ENCODE data around the gene MRPL23.

MRPL23 gene

DNA sequence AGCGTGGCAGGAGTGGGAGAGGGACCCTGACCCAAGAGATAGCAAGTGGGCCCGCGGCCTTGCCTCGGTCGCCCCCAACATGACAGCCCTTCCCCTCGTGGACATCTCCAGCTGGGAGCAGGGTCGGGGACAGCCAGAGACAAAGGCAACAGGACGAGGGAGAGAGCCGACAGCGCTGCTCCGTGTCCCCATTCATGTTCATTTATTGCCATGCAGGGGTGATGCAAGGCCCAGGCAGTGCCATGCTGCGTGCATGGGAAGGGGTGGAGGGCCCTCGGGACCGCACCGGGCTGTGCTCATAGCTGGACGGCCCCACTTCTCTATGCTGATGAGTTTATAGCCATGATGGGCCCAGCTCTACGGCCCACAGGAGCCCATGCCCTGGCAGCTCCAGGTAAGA is 12.7 kb downstream of the MRPL23 start:
- DNase-seq: no peak

DNA sequence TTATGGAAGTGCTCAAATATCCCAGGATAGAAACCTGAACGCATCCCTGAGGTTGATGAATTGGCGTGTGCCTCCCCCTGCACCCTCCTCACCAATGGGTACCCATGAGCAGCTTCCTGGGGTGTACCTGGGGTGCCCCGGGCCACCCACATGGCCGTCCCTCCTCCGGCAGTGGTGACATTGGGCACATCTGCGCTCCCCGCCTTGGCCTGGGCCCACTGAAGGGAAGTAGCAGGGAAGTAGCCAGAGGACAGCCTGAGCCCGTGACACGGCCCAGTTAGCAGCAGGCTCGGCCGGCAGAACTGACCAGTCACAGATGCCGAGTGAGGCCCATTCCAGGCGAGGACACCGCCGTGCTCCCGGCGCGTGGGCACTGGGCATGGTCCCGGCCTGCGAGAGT is 16.7 kb downstream of the MRPL23 start:
- DNase-seq: no peak

DNA sequence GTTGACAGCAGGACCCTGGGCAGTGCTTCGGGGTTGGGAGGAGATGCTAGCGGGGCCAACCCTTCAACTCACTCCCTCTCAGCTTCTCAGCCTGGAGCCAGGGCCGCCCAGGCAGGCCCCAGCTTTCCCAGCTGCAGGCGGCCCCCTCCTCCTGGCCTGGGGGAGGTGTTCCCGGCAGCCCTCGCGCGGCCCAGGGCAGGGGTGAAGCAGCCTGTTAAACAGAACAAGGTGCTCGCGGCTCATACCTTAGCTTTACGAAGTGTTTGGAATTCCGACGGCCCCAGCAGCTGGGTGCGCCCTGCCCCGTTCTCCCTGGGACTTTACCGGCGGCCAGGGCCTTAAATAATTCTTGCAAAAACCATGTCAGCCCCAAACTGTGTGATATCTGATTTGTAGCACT is 17.2 kb downstream of the MRPL23 start:
- no peak for DNase-seq

DNA sequence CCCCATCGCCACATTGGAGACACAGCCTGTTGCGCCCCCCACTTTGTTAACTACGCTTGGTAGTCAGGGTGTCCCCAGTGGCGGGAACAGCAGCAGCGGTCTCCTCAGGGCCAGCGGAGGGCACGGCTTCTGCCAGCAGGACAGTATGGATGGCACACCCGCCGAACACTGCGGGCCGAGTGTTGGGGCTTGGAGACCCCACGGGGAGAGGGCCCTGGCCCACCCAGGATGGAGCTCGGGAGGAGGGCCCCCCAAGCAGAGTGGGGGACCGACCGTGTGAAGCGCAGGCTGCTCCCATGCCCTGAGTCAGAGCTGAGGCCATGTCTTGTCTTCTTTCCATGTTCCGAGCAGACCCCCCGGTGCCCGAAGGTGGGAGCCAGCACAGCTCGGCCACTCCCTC is 17.8 kb downstream of the MRPL23 start:
- no peak for DNase-seq

DNA sequence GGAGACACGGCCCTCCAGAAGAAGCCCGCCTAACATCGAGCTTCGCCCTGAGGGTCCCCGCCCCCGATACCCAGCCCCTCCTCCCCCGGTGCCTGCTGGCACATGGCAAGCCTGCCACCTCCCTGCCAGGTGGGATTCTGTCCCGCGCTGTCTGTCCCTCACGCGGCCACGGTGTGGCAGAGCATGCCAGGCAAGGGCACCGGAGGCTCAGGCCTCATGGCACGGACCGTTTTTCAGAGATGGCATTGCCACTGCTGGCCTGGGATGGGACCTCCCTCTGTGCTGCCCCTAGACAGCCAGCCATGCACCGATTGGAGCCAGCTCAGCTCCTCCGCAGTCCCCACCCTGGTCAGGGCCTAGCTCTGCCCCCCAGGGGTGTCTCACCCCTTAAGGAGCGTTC is 19.4 kb downstream of the MRPL23 start:
- DNase-seq: no peak

DNA sequence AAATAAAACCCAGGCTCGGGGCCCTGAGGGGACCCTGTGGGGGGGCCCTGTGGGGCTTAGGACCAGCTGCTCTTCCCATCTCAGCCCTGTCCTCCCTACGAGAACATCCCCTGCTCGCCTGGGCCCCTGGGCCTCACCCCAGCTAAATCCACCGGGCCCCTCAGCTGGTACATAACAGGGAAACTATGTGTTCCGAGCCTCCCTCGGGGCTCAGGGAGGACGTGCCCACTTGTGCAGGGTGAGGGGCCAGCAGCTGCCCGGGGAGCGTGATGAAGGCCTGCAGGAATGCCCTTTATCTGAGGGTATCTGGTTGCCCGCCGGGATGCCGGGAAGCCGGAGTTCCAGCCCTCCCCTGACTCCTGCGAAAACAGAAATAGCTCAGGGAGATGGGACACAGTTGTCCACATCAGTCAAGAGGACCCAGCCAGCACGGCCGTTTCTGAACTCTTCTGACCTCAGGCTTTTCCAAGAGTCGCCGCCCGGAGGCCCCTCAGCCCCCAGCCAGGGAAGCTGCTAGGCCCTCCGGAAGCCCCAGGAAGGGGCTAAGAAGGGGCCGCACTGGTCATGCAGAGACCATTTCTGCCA is 20.6 kb downstream of the MRPL23 start:
- no peak for DNase-seq

DNA sequence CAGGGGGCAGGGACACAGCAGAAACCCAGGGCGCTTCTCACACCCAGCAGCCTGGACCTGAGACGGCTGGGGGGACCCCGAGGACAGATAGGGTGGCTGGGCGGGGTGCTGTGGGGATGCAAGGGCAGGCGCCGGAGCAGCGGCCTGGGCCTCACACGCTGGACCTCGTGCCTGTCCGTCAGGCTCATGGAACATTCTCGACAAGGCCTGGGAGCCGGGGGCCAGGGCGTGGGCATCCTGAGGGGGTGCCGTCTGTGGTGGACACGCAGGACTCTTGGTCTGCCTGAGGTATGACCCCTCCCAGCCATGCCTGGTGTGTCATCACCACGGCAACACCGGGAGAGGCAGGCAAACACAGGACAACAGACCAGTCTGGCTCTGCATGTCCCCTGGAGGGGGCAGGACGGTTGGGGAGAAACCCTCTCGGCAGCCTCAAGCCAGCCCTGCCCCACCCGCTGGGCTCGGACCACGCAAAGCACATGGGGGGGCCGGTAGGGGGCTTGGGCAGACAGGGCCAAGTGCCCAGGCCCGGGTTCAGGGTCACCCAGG is 21.4 kb downstream of the MRPL23 start:
- no peak for DNase-seq

DNA sequence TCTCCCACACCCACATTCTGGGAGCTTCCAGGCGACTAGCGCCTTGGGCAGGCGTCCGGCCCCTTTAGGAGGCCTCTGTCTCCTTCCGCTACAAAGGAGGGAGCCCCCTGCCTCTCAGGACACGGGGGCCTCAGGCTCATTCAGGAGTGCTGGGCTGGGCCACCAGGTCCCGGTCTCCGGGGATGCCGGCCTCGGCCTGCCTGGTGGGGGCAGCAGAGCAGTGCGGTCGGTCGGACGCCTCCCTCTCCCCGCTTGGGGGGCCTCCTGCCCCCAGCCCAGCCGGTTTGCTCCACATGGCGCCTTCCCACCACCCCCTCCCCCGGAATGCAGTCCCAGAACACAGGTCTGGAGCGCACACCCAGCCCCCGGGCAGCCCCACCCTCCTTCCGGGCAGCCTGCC is 21.9 kb downstream of the MRPL23 start:
- no peak for DNase-seq

DNA sequence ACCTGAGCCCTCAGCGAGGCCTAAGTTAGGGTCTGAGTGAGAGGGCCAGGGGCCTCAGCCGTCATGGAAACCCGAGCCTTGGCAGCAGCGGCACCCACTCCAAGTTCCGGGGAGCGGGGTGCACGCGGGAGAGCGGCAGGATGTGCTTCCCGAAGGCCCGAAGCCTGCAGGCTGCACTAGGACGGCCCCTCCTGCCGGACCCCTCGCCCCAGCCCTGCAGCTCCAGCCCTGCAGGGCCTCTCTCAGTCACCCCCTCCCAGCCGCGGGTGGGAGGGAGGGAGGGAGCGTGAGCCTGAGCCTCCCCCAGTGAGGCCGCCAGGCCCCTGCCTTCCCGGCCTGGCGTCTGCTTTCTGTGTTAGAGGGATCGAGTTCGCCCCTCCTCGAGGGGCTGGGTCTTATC is 22.6 kb downstream of the MRPL23 start:
- DNase-seq: no peak

DNA sequence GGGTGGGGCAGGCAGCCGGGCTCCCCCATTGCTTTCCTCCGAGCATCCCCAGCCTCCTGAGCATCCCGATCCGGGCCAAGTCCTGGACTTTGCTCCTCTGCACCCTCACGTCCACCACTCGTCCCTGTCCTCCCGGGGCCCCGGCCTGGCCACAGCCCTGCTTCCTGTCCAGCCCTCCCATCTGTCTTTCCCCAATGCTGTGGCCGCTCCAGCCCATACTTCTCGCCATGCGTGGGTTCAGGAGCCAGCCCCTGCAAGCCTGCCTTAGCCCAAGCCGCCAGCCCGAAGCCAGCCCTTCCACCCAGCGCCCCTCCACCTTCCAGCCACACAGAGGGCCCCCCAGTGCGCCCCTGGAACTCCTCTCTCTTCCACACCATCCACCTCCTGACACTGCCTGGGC is 23.8 kb downstream of the MRPL23 start:
- DNase-seq: no peak

DNA sequence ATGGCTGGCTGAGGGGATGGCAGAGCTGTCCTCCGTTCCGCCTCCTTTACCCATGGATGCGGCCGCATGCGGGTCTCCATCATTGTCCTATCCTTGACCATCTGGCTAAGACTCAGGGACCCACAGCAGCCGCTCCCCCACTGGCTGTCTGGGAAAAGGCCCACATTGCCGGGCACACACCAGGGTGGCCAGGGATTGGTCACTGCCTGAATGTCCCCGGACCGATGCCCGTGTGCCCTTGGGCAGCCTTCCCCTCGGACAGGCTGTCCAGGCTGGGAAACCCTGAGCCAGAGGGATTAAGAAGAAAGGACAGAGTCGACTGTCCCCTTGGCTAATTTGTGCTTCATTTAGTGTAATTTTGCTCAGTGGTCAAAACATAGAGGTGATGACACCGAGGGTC is 28.1 kb downstream of the MRPL23 start:
- no peak for DNase-seq

DNA sequence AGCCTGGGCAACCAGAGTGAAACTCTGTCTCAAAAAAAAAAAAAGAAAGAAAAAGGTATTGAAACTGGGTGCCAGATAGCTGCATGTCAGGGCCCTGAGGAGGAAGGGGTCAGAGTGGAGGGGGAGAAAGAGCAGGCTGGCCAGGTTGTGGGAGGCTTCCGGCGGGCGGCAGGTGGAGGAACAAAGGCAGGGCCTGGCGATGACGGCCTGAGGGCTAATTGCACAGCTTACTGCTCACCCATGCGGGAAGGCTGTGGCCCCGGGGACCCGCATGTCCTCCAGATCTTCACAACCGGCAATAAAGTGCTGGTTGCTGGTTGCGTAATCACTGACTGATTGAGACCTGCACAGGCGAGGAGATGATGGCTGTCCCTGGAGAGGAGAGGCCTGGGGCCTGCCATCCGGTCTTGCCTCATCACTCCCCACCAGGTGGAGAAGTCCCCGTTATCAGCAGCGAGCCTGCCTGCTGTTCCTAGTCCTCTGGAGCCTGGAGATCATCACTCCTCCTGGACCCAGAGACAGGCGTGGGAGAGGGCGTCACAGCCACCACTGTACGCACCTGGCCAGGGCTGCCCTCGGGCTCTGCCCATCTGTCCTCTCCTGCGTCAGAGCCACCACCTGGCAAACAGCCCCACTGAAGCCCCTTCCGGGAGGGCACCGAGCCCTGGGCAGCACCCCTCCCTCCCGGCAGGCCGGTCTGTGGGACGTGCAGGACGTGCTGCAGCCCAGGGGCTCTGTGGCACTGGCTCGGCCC is 31.8 kb downstream of the MRPL23 start:
- no peak for DNase-seq

DNA sequence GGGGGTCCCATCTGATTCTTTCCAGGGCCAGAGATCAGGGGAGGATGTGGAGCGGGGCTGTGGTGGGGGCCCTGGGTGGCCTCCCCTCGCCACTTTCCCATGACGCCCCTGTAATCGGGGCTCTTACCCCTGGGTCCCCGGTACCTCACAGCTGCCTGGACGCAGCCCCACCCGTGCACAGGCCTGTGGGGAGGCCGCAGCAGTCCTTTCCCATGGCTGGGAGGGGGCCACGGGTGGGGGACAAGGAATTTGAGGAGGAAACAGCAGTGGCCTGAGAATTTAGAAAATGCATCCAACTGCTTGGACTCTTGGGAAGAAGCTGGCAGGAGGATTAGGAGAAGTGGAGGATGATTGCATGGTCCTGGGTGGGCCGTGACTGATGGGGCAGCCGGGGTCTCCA is 32.5 kb downstream of the MRPL23 start:
- no peak for DNase-seq

DNA sequence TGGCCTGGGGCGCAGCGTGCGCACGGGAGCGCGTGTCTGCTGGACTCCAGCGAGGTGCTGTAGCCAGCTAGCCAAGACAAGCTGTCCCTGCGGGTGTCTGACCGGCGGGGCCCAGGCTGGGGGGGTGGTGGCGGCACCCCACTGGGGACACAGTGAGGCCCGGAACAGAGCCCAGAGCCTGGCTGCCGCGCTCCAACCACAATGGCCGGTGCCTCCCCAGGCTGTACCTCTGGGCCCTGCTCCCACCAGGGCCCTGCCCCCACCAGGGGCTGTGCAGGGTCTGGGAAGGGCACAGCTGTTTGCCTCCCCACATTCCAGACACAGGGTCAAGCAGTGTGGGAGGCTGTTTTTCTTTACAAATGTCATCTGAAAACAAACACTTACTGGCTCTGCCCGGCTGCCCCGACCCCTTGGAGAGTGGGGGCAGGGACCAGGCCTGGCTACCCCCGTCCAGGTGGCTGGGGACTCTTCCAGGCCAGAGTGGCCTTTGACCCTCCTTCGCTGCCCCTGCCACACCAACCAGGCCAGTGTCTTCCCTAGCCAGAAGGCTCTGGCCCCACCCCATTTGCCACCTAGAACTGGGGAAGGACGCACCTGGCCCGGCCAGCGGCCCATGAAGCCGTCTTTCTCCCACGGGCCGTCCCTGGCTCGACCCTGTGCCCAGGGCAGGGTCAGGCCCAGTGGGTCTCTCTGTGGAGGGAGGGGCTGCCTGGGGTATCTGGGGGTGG is 35.9 kb downstream of the MRPL23 start:
- DNase-seq: no peak

DNA sequence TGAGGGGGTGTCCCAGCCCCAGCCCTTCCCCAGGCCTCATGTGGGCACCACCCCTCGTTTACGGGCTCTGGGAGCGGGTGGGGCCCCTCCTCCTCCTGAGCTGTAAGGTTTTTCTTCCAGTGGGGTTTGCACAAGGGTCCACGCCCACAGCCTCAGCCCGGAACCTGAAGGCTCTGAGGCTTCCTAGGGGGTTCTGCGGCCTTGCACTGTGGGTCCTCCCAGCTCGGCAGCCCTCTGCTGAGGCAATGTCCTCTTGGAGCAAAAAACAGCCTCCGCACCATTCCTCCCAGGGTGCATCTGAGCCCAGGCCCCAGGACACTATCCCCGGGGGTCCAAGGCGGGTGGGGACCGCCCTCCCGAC is 36.4 kb downstream of the MRPL23 start:
- DNase-seq: no peak

DNA sequence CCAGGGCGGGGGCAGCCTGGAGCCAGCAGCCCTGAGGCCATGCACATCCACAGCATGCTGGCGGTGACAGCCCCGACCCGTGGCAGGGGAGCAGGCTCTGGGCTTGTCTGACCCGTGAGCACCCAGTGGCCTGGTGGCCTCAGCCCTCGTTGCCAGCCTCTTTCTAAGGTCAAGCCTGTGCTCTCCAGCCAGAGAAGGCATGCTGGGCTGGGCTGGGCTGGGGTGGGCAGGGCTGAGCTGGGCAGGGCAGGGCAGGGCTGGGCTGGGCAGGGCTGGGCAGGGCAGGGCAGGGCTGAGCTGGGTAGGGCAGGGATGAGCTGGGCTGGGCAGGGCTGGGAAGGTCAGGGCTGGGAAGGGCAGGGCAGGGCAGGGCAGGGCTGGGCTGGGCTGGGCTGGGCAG is 39.9 kb downstream of the MRPL23 start:
- DNase-seq: no peak

DNA sequence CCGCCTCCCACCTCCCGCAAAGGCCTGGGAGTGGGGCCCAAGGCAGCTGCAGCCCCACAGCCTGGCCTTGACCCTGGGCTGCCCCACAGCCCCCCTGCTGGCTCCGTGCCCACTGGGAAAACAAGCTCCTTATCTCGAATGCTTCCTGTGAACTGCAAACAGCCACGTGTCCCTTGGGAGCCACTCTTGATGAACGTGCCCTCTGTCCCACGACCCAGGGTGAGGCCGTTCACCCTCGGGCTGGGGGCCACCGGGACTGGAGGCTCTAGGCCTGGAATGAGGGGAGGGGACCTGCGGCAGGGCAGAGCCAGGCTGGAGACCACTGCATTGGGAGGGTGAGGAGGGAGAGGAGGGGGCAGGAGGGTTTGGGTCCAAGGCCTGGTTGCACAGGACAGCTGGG is 41.0 kb downstream of the MRPL23 start:
- DNase-seq: no peak

DNA sequence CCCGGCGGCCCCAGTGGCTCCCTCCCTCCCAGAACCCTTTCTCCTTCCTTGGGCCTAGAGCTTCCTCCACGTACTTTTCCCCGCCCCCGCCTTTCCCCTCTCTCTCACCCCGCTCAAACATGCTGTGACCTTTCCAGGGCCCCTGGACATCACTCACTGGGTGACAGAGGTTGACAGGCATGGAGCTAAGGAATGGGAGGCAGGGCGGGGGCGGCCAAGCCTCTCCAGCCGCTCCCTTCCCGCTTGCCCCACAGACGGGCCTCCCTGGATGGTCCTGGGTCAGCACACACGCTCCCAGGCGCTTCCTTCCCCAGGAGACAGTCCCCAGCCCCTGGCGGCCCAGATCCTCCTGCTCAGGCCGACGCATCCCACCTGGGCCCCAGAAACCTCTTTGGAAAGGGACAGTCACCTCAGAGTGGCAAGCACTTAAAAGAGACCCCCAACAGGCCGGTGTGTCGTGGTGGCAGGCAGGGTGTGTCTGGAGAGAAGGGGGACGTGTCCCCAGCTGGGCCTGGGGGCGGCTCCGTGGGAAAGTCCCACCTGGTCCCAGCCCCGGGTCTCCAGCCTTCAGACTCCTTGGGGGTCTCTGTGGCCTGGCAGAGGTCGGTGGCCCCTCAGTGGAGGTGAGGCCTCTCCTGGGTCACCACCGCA is 41.7 kb downstream of the MRPL23 start:
- no peak for DNase-seq

DNA sequence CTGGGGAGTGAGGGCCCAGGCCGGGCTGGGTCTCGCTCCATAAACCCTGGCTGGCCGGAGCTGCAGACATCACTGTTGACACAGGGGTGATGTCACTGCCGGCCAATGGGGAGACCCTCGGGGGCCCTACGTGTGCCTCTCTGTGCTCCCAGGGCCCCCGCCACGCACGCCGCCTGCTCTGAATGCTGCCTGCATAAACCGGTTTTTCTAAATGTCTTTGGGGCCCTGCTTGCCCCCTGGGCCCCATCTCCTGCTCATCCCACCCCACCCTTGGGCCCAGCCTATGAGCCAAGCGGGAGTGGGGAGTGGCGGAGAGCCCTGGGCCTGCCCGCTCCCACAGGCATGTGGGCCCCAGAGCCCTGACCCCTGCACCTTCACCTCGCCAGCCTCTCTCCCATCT is 42.8 kb downstream of the MRPL23 start:
- no peak for DNase-seq

DNA sequence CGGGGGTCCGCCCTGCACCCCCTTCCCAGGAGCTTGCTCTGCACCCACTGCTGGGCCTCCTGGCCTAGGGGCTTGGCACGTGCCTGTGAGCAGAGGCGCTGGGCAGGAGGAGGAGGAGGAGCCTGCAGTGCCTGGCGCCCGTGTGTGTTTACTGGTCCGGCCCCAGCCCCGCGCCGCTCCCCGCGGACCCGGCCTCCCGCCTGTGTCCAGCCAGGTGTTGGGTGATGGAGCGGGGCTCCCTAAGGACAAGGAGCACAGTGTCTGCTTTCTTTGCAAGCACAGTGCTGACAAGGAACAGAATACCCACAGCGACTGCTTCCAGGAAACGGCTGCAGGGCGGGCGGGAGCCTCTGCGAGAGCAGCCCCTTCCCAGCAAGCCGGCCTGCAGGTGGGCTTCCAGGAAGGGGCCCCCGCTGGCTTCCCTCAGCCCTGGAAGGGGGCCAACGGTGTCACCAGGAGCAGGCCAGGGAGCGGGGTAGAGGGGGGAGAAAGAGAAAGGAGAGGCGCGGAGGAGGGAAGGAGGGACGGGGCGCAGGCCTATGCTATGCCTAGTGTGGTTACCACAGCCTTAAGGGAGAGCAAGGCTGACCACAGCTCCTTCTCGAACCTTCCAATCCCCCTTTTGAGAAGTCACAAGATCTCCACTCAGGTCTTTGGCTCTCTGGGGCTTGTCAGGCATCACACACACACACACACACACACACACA is 43.9 kb downstream of the MRPL23 start:
- no peak for DNase-seq

DNA sequence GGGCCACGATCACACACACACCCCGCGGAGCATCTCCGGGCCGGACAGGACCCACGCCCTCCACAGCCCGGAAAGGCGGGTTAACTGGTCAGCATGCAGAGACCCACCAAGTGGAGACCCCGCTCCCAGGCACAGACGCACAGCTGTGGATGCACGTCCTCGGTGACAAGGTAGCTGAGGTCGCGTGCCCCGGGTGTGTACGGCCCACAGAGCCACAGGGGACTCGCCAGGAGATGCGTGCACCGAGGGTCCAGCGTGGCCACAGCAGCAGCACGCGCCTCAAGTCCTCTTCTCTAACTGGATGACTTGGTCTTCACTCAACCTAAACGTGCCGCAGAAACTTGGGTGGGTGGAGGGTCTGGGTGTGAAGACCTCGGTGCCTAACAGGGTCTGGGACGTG is 45.0 kb downstream of the MRPL23 start:
- DNase-seq: no peak

DNA sequence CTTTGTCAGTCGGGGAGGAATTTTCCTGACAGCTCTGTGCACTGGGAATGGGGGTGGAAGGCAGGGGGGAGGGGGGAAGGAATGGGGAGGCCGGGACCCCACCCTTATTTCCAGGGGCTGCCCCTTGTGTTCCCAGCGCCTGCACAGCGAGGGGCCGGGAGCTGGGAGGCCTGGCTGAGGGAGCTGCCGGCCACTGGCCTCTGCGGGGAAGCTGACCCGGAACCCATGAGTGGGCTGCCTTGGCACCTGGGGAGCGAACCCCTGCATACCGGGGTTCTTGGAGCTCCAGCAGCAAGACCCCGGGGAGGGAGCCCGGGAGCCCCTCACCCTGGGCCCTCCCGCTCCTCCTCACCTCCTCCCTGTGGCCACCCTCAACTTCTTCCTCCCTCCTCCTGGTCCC is 47.0 kb downstream of the MRPL23 start:
- DNase-seq: no peak

DNA sequence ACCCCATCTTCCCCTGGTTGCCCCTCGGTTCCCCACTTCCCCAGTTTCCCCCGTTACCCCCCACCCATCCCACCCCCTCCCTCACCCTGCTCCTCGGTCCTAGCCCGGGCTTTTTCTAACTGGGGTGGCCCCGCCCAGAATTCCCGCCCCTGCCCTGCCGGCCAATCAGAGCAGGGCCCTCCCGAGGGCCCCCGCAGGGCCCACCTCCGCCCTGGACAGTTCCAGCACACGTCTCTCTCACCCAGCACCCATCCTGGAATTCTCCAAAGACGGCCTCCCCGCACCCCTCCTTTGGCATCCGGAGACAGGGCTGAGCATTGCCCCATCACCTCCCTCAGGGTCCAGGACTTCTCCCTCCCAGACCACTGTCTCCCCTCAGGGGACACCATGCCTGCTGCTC is 50.6 kb downstream of the MRPL23 start, which contains the start of gene H19:
Gene H19 (minus strand): TSS at position 88 of the 400 bp plus-strand sequence.
- no peak for DNase-seq
